Peyer's patch (tissue), 4 donors: ENCODE measurements around the gene IFNAR1. TPM values are rescaled to one million over a fixed set of nuclear protein-coding genes. Genes with fewer than 3 reads are reported as not detected.

Source experiments
- DNase-seq, 3 donors: peaks; one replicate each; pipeline ENCODE4 v3.0.0-alpha.2; 2017 to 2019
- H3K27ac ChIP-seq, 4 donors: fragments of 200-600 bp; sonication (generic); one replicate each; pipeline ENCODE4 v1.5.1; 2016 to 2019
- H3K27me3 ChIP-seq, 2 donors: fragments of 200-600 bp; sonication (generic); one replicate each; pipeline ENCODE4 v1.5.1; 2019
- H3K36me3 ChIP-seq, 3 donors: fragments of 200-600 bp; sonication (generic); one replicate each; pipeline ENCODE4 v1.5.1; 2016 to 2019
- H3K4me1 ChIP-seq, 4 donors: fragments of 200-600 bp; sonication (generic); one replicate each; pipeline ENCODE4 v1.5.1; 2016 to 2019
- H3K4me3 ChIP-seq, 4 donors: fragments of 200-600 bp; sonication (generic); 1 replicate in 3 of 4; 2 replicates in 1 of 4; pipeline ENCODE4 v1.5.1; 2016 to 2019; ENCODE audit warnings: mild to moderate bottlenecking in 1 of 4
- H3K9me3 ChIP-seq, 4 donors: fragments of 200-600 bp; sonication (generic); one replicate each; pipeline ENCODE4 v1.5.1; 2016 to 2019; ENCODE audit warnings: mild to moderate bottlenecking in 1 of 4
- POLR2A ChIP-seq, 2 donors: fragments of 450-650 bp; IDR thresholded peaks; one replicate each; pipeline ENCODE4 v1.5.1; 2017; ENCODE audit warnings: antibody characterized with exemption in 2 of 2, mild to moderate bottlenecking in 2 of 2, moderate library complexity in 2 of 2
- total RNA-seq, 4 donors: library from RNA; depleted of rRNA; stranded (reverse); fragments of >200 nt; gene quantifications; one replicate each; pipeline ENCODE4 v1.1.0, GENCODE V29; 2016
- TF ChIP-seq, protein P1 (sequence below), 6 experiments: fragments of 450-650 bp in 4 of 6; fragments of 200-600 bp in 2 of 6; sonication (generic) in 1 of 6; IDR thresholded peaks; one replicate each; pipeline ENCODE4 v1.5.1; 2017 to 2019; ENCODE audit warnings: antibody characterized with exemption in 6 of 6, mild to moderate bottlenecking in 3 of 6, moderate library complexity in 1 of 6

The IFNAR1 gene
- total RNA-seq, 4 donors from 2014 or later: 14.9 to 23.1 (median 21.9) TPM

DNA sequence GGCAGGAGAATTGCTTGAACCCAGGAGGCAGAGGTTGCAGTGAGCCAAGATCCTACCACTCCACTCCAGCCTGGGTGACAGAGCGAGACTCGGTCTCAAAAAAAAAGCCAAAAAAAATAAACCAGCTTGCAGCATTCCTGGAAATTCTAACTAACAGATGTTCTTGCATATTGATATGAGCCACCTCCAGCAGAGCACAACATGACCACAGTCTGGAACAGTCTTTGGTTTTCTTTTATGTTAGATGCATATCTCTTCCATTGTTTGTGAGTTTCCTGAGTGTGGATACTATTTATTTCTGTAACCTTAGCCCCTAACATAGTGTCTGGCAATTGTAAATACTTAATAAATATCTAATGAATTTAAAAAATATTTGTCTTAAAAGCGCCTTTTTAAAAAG lies 23.9 kb downstream of the IFNAR1 start:
- Histone ChIP-seq H3K27me3 (no peaks in the 10 kb centered on the region), H3K4me1 (no peaks in the 10 kb centered on the region), H3K4me3 (no peak overlapping the region), H3K36me3 (peaks cover 0 to 67% (median 0%) of the 10 kb centered on the region in 3 donors), H3K9me3 (no peaks in the 10 kb centered on the region), H3K27ac (no peak overlapping the region)
- TF ChIP-seq, protein P1, sequence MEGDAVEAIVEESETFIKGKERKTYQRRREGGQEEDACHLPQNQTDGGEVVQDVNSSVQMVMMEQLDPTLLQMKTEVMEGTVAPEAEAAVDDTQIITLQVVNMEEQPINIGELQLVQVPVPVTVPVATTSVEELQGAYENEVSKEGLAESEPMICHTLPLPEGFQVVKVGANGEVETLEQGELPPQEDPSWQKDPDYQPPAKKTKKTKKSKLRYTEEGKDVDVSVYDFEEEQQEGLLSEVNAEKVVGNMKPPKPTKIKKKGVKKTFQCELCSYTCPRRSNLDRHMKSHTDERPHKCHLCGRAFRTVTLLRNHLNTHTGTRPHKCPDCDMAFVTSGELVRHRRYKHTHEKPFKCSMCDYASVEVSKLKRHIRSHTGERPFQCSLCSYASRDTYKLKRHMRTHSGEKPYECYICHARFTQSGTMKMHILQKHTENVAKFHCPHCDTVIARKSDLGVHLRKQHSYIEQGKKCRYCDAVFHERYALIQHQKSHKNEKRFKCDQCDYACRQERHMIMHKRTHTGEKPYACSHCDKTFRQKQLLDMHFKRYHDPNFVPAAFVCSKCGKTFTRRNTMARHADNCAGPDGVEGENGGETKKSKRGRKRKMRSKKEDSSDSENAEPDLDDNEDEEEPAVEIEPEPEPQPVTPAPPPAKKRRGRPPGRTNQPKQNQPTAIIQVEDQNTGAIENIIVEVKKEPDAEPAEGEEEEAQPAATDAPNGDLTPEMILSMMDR (IDR thresholded peaks at IDR 0.05): no peak
- no peak for TF ChIP-seq POLR2A (IDR thresholded peaks at IDR 0.05)
- DNase-seq: no peak

DNA sequence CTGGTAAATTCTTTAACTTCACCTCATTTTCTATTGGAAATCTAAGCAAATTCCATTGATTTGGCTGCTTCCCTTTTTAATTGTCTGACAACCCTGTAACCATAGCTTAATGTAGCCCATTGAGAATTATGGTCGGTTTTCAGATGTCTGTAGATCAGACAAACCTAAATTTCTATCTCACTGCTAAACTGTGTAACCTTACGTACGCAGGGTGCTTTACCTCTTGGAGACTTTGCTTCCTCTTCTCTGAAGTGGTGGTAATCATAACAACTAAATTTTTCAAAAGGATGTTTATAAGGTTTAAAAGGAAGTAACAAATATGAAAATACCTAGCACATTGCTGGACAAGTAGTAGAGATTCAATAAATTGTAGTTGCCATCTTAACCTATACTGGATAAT lies 25.9 kb downstream of the IFNAR1 start:
- H3K9me3 ChIP-seq: no peaks in the 10 kb centered on the region

DNA sequence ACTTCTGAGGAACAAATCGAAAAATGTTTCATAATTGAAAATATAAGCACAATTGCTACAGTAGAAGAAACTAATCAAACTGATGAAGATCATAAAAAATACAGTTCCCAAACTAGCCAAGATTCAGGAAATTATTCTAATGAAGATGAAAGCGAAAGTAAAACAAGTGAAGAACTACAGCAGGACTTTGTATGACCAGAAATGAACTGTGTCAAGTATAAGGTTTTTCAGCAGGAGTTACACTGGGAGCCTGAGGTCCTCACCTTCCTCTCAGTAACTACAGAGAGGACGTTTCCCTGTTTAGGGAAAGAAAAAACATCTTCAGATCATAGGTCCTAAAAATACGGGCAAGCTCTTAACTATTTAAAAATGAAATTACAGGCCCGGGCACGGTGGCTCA lies 30.6 kb downstream of the IFNAR1 start:
- H3K27ac ChIP-seq: no peak overlapping the region
- TF ChIP-seq, protein P1 (IDR thresholded peaks at IDR 0.05): no peak
- no peak for TF ChIP-seq POLR2A (IDR thresholded peaks at IDR 0.05)
- DNase-seq: no peak

More for the DNA sequence above, 25.9 kb downstream of the IFNAR1 start:
- H3K27ac ChIP-seq: no peak overlapping the region
- H3K27me3 ChIP-seq: no peaks in the 10 kb centered on the region
- peaks cover 0 to 64% (median 0%) of the 10 kb centered on the region in 3 donors for H3K36me3 ChIP-seq
- no peak for DNase-seq
- TF ChIP-seq POLR2A (IDR thresholded peaks at IDR 0.05): no peak
- TF ChIP-seq, protein P1 (IDR thresholded peaks at IDR 0.05): no peak
- no peaks in the 10 kb centered on the region for H3K4me1 ChIP-seq
- H3K4me3 ChIP-seq: no peak overlapping the region

GRCh38 chr21:33355996-33356395 lies 31.2 kb downstream of the IFNAR1 start:
- Histone ChIP-seq H3K27me3 (no peaks in the 10 kb centered on the region), H3K27ac (no peak overlapping the region), H3K36me3 (peaks cover 0 to 38% (median 0%) of the 10 kb centered on the region in 3 donors), H3K4me3 (no peak overlapping the region), H3K4me1 (peaks cover 0 to 10% (median 5%) of the 10 kb centered on the region in 4 donors), H3K9me3 (no peaks in the 10 kb centered on the region)
- DNase-seq: no peak
- TF ChIP-seq, protein P1 (IDR thresholded peaks at IDR 0.05): no peak
- TF ChIP-seq POLR2A (IDR thresholded peaks at IDR 0.05): no peak

More for the DNA sequence above, 30.6 kb downstream of the IFNAR1 start:
- H3K4me3 ChIP-seq: no peak overlapping the region
- H3K4me1 ChIP-seq: peaks cover 0 to 3% (median 0%) of the 10 kb centered on the region in 4 donors
- no peaks in the 10 kb centered on the region for H3K27me3 ChIP-seq
- H3K9me3 ChIP-seq: no peaks in the 10 kb centered on the region
- peaks cover 0 to 42% (median 0%) of the 10 kb centered on the region in 3 donors for H3K36me3 ChIP-seq

DNA sequence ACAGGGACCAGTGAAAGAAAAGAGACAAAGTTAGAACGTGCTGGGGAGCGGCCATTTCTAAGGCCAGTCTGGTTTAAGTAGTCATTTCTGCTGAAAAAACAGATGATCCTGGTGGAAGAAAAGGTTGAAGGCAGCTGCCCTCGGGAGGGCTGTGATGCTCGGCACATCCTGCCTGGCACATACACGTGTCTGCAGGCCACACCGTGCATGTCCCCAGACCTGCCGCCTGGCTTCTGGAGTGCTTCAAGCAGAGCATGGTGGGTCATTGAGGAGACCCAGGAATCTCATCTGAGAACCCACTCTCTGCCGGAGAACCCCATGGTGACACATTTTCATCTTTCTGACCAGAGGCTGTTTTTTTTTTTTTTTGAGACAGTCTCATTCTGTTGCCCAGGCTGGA lies 32.4 kb downstream of the IFNAR1 start:
- H3K36me3 ChIP-seq: peaks cover 0 to 28% (median 0%) of the 10 kb centered on the region in 3 donors
- H3K27ac ChIP-seq: no peak overlapping the region
- H3K9me3 ChIP-seq: no peaks in the 10 kb centered on the region
- no peak for DNase-seq
- peaks cover 0 to 18% (median 7%) of the 10 kb centered on the region in 4 donors for H3K4me1 ChIP-seq
- no peak for TF ChIP-seq POLR2A (IDR thresholded peaks at IDR 0.05)
- TF ChIP-seq, protein P1 (IDR thresholded peaks at IDR 0.05): no peak
- no peaks in the 10 kb centered on the region for H3K27me3 ChIP-seq
- H3K4me3 ChIP-seq: no peak overlapping the region

- no peak for TF ChIP-seq POLR2A (IDR thresholded peaks at IDR 0.05)
- TF ChIP-seq, protein P1 (IDR thresholded peaks at IDR 0.05): no peak
- no peaks in the 10 kb centered on the region for H3K27me3 ChIP-seq
- DNase-seq: no peak
- peaks cover 0 to 19% (median 7%) of the 10 kb centered on the region in 4 donors for H3K4me1 ChIP-seq
- peaks cover 0 to 17% (median 0%) of the 10 kb centered on the region in 3 donors for H3K36me3 ChIP-seq
- H3K9me3 ChIP-seq: no peaks in the 10 kb centered on the region
- no peak overlapping the region for H3K27ac ChIP-seq
- H3K4me3 ChIP-seq: no peak overlapping the region
Observed at GRCh38 chr21:33359446-33359845, 34.7 kb downstream of the IFNAR1 start.
